NCI-H2196 treated with DMSO at 0.1 percent for 48 hours (cell line): ENCODE data around the gene POLR2H.
"Not testable (repeated sequence)": the region's sequence is repeated elsewhere in the genome, so short reads cannot be mapped to it uniquely, and the experiment has no call there.

Experiments
- DNase-seq: peaks from one replicate; lab custom pipeline; 2025; ENCODE audit not compliant: unreplicated experiment; lab: John Stamatoyannopoulos, UW

The POLR2H gene

GRCh38 chr3:184335661-184336546 lies 25.6 kb upstream of the POLR2H start:
- peak; percentile 89 for DNase-seq

- peak; percentile 87 for DNase-seq
Measured at GRCh38 chr3:184336547-184337398, 24.7 kb upstream of the POLR2H start.

GRCh38 chr3:184337399-184337714 lies 24.2 kb upstream of the POLR2H start, which contains the start of gene FAM131A:
Gene FAM131A (plus strand): TSS chr3:184337600. CDS start chr3:184337631, 31 bp downstream.
- no peak for DNase-seq

DNA sequence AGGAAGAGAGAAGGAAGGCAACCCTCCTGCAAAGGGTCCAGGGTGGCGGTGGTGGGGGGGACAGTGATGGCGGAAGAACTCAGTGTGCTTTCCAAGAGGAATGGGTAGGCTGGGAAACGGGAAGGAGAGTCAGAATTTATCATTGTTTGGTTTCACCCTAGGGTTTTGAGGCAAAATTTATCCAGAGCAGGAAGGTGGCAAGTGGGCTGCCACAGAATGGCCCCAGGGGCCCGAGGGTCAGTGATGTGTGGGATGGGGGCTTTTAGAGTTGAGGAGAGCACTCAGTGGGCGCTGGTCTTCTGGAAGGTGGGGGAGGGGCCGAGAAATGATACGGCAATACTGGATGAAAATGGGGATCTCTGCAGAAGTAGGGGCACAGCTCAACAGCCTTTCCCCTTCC lies 23.5 kb upstream of the POLR2H start:
- DNase-seq, result no peak

- DNase-seq, result peak; percentile 100
Measured at GRCh38 chr3:184338511-184338945, 23.0 kb upstream of the POLR2H start.

GRCh38 chr3:184339001-184339400 lies 22.5 kb upstream of the POLR2H start:
- peak; percentile 76 for DNase-seq

DNA sequence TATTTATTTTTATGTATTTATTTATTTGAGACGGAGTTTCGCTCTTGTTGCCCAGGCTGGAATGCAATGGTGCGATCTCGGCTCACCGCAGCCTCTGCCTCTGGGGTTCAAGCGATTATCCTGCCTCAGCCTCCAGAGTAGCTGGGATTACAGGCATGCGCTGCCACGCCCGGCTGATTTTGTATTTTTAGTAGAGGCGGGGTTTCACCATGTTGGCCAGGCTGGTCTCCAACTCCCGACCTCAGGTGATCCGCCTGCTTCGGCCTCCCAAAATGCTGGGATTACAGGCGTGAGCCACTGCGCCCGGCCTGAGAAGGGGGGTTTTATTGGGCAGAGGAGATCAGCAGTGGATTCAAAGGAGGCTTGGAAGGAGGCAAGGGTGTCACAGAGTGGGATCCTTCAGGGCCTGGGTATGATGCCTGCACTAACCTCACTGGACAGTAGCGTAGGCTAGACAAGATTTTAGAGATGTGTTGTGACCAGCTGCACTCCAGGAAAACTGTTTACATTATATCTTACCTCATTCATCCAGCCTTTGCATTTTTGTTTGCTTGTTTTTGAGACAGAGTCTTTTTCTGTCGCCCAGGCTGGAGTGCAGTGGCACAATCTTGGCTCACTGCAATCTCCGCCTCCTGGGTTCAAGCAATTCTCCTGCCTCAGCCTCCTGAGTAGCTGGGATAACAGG lies 21.9 kb upstream of the POLR2H start:
- not testable (repeated sequence) for DNase-seq

DNA sequence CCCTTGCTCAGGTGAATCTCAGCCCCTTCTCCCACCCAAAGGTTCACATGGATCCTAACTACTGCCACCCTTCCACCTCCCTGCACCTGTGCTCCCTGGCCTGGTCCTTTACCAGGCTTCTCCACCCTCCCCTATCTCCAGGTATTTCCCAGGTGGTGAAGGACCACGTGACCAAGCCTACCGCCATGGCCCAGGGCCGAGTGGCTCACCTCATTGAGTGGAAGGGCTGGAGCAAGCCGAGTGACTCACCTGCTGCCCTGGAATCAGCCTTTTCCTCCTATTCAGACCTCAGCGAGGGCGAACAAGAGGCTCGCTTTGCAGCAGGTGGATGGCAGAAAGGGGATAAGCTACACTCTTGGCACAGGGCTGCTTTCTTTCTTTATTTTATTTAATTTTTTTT lies 19.6 kb upstream of the POLR2H start:
- DNase-seq, result peak; percentile 100

- no peak for DNase-seq
Measured at GRCh38 chr3:184343200-184343876, 18.2 kb upstream of the POLR2H start.

DNA sequence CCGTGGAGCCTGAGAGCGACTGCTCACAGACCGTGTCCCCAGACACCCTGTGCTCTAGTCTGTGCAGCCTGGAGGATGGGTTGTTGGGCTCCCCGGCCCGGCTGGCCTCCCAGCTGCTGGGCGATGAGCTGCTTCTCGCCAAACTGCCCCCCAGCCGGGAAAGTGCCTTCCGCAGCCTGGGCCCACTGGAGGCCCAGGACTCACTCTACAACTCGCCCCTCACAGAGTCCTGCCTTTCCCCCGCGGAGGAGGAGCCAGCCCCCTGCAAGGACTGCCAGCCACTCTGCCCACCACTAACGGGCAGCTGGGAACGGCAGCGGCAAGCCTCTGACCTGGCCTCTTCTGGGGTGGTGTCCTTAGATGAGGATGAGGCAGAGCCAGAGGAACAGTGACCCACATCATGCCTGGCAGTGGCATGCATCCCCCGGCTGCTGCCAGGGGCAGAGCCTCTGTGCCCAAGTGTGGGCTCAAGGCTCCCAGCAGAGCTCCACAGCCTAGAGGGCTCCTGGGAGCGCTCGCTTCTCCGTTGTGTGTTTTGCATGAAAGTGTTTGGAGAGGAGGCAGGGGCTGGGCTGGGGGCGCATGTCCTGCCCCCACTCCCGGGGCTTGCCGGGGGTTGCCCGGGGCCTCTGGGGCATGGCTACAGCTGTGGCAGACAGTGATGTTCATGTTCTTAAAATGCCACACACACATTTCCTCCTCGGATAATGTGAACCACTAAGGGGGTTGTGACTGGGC lies 16.8 kb upstream of the POLR2H start:
- DNase-seq, result no peak

DNA sequence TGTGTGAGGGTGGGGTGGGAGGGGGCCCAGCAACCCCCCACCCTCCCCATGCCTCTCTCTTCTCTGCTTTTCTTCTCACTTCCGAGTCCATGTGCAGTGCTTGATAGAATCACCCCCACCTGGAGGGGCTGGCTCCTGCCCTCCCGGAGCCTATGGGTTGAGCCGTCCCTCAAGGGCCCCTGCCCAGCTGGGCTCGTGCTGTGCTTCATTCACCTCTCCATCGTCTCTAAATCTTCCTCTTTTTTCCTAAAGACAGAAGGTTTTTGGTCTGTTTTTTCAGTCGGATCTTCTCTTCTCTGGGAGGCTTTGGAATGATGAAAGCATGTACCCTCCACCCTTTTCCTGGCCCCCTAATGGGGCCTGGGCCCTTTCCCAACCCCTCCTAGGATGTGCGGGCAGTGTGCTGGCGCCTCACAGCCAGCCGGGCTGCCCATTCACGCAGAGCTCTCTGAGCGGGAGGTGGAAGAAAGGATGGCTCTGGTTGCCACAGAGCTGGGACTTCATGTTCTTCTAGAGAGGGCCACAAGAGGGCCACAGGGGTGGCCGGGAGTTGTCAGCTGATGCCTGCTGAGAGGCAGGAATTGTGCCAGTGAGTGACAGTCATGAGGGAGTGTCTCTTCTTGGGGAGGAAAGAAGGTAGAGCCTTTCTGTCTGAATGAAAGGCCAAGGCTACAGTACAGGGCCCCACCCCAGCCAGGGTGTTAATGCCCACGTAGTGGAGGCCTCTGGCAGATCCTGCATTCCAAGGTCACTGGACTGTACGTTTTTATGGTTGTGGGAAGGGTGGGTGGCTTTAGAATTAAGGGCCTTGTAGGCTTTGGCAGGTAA lies 16.0 kb upstream of the POLR2H start:
- DNase-seq, result peak; percentile 87

GRCh38 chr3:184346480-184347190 lies 14.9 kb upstream of the POLR2H start:
- no peak for DNase-seq

GRCh38 chr3:184347321-184348056 lies 14.0 kb upstream of the POLR2H start:
- DNase-seq, result no peak

DNA sequence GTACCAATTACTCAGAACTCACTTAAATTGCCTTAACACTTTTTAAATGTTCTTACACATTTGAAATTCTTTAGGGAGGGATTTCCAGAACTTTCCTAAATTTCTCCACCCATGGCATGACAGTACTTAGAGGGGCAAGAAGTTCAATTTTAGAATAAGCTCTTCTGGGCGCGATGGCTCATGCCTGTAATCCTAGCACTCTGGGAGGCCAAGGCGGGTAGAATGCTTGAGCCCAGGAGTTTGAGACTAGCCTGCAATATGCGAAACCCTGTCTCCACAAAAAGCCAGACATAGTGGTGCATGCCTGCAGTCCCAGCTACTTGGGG lies 13.5 kb upstream of the POLR2H start:
- no peak for DNase-seq

DNA sequence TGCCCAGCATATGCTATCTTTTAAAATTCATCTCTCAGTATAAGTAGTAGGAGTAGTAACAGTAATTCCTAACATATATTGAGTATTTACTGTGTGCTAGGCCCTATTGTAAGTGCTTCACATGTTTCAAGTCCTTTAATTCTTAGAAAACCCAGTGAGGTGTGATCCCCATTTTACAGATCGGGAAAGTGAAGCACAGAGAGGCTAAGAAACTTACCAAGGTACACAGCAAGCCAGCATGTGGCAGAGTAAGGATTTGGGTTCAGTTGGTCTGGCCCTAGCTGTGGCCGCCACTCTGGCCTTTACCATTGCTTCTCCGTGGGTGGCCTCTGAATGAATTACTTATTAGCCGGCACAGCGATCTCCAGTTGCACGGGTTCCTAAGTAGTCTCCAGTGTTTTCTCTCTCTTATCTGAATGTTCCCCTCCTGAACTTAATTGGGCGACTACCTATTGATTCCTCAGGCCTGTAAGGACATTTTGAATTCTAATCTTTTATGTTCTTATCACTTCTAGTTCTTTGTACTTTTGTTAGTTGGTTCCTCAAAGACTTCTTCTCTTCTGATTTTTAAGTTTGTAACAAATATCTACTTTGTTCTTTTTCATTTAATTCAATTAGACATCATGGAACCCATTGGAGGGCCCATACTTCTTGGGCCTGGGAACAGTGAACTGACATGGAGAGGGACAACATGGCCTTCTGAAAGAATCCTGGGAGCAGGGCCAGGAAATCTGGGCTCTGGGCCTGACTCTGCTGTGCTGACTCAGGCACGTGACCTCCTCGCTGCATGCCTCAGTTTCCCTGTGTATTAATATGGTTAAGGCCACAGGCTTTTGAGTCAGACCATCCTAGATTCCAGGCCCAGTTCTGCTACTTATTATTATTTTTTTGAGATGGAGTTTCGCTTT lies 11.7 kb upstream of the POLR2H start:
- no peak for DNase-seq

- DNase-seq, result no peak
Measured at GRCh38 chr3:184350618-184351017, 10.9 kb upstream of the POLR2H start.

- DNase-seq, result no peak
Measured at GRCh38 chr3:184351511-184352148, 9.9 kb upstream of the POLR2H start.
